Uterus (tissue), 2 donors: ENCODE data around the gene FPGS.

Experiments used
- POLR2A ChIP-seq, 2 donors: fragments of 450-650 bp; IDR thresholded peaks; one replicate each; pipeline ENCODE4 v1.6.1; 2016; ENCODE audit warnings: antibody characterized with exemption in 2 of 2, mild to moderate bottlenecking in 1 of 2, moderate library complexity in 1 of 2
- TF ChIP-seq, protein P1 (sequence below), 4 experiments: fragments of 200-600 bp in 2 of 4; fragments of 450-650 bp in 2 of 4; sonication (generic) in 2 of 4; IDR thresholded peaks; one replicate each; pipeline ENCODE4 v1.5.1; 2016 to 2019; ENCODE audit warnings: antibody characterized with exemption in 4 of 4, mild to moderate bottlenecking in 2 of 4, moderate library complexity in 1 of 4

DNA sequence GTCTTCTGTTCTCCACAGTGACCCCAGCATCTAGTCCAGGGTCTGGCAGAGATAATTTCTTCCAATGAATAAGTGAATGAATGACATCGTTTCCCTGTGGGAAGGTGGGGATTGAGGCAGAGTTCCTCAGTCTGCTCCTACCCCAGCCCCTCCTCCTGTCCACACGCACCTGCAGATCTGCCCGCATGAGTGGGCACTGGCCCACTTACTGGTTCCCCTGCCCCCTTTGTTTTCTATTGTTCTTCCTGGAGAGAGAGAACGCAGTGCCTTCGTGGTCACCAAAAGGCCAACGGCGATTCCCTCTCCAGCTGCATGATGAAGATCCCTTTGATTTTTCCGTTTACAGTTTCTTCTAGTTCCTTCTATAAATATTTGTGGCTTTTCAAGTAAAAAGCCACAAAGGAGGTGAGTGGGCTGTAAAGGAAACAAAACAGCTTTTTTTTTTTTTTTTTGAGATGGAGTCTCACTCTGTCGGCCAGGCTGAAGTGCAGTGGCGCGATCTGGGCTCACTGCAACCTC, 5.8 kb upstream of the FPGS start:
- TF ChIP-seq, protein P1, sequence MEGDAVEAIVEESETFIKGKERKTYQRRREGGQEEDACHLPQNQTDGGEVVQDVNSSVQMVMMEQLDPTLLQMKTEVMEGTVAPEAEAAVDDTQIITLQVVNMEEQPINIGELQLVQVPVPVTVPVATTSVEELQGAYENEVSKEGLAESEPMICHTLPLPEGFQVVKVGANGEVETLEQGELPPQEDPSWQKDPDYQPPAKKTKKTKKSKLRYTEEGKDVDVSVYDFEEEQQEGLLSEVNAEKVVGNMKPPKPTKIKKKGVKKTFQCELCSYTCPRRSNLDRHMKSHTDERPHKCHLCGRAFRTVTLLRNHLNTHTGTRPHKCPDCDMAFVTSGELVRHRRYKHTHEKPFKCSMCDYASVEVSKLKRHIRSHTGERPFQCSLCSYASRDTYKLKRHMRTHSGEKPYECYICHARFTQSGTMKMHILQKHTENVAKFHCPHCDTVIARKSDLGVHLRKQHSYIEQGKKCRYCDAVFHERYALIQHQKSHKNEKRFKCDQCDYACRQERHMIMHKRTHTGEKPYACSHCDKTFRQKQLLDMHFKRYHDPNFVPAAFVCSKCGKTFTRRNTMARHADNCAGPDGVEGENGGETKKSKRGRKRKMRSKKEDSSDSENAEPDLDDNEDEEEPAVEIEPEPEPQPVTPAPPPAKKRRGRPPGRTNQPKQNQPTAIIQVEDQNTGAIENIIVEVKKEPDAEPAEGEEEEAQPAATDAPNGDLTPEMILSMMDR (IDR thresholded peaks at IDR 0.05) = no peak
- TF ChIP-seq POLR2A (IDR thresholded peaks at IDR 0.05) = no peak
